WTC11 (cell line): ENCODE data around the gene TCEA2. TPM values are rescaled to one million over a fixed set of nuclear protein-coding genes. Genes with fewer than 3 reads are reported as not detected.

Source experiments
- ATAC-seq: fragments of 200-7000 bp; cut with Tn5 transposase; 2 replicates; pipeline ENCODE4 v1.10.0; 2021; ENCODE audit warnings: mild to moderate bottlenecking, moderate library complexity
- CTCF ChIA-PET: fragments of 300-600 bp; sonication (Branson Sonifier 250); formaldehyde crosslinking; loops from one replicate; lab custom pipeline; 2021; ENCODE audit warnings: antibody characterized with exemption; lab: Charles Lee
- POLR2A ChIA-PET: fragments of 350-600 bp; sonication (Branson Sonifier 250); formaldehyde crosslinking; loops from one replicate; lab custom pipeline; 2021; ENCODE audit warnings: antibody characterized with exemption; lab: Charles Lee
- DNase-seq: peaks from one replicate; pipeline ENCODE4 v3.0.0; 2021; ENCODE audit warnings: low spot score
- H3K27ac Mint-ChIP-seq: 2 replicates; pipeline ENCODE4 v1.8.0; 2021; ENCODE audit warnings: mixed read lengths
- H3K27me3 Mint-ChIP-seq: 2 replicates; pipeline ENCODE4 v1.8.0; 2021; ENCODE audit warnings: low read depth, mild to moderate bottlenecking, moderate library complexity, mixed read lengths
- H3K36me3 Mint-ChIP-seq: 2 replicates; pipeline ENCODE4 v1.8.0; 2021; ENCODE audit warnings: mixed read lengths
- H3K4me1 Mint-ChIP-seq: 2 replicates; pipeline ENCODE4 v1.8.0; 2022; ENCODE audit warnings: mixed read lengths
- H3K4me3 Mint-ChIP-seq: 2 replicates; pipeline ENCODE4 v1.8.0; 2021; ENCODE audit warnings: mild to moderate bottlenecking, moderate library complexity, mixed read lengths
- H3K9me3 Mint-ChIP-seq: 2 replicates; pipeline ENCODE4 v1.8.0; 2021; ENCODE audit warnings: mixed read lengths
- ATF1 ChIP-seq: sonication (generic); formaldehyde crosslinking; IDR thresholded peaks from 2 replicates; pipeline ENCODE4 v1.8.1; 2023; ENCODE audit warnings: mild to moderate bottlenecking, moderate library complexity, missing genetic modification reagents
- CBFB ChIP-seq: sonication (generic); formaldehyde crosslinking; IDR thresholded peaks from 2 replicates; pipeline ENCODE4 v1.8.1; 2022; ENCODE audit warnings: mild to moderate bottlenecking, low read depth, missing genetic modification reagents
- CTCF ChIP-seq: fragments of 200-600 bp; IDR thresholded peaks from 2 replicates; pipeline ENCODE4 v1.8.0; 2022; ENCODE audit warnings: antibody characterized with exemption
- KAT7 ChIP-seq: sonication (generic); formaldehyde crosslinking; IDR thresholded peaks from 2 replicates; pipeline ENCODE4 v1.8.1; 2023; ENCODE audit warnings: missing genetic modification reagents, mild to moderate bottlenecking, borderline replicate concordance
- NR2C2 ChIP-seq: sonication (generic); formaldehyde crosslinking; IDR thresholded peaks from 2 replicates; pipeline ENCODE4 v1.8.0; 2022; ENCODE audit warnings: mild to moderate bottlenecking, missing genetic modification reagents
- NR3C1 ChIP-seq: sonication (generic); formaldehyde crosslinking; conservative IDR thresholded peaks from 2 replicates; pipeline ENCODE4 v1.8.1; 2023; ENCODE audit warnings: low read depth, mild to moderate bottlenecking, missing genetic modification reagents
- PRDM15 ChIP-seq: sonication (generic); formaldehyde crosslinking; IDR thresholded peaks from 2 replicates; pipeline ENCODE4 v1.8.0; 2022; ENCODE audit warnings: missing genetic modification reagents
- STAT6 ChIP-seq: sonication (generic); formaldehyde crosslinking; conservative IDR thresholded peaks from 2 replicates; pipeline ENCODE4 v1.8.1; 2023; ENCODE audit warnings: mild to moderate bottlenecking, low read depth, missing genetic modification reagents, moderate library complexity
- ZMAT4 ChIP-seq: fragments of 250-450 bp; sonication (Bioruptor Pico); IDR thresholded peaks from 2 replicates; pipeline ENCODE4 v1.9.0; 2021; ENCODE audit warnings: mild to moderate bottlenecking
- ZNF138 ChIP-seq: sonication (generic); formaldehyde crosslinking; conservative IDR thresholded peaks from 2 replicates; pipeline ENCODE4 v1.8.1; 2022; ENCODE audit warnings: mild to moderate bottlenecking, moderate library complexity, missing genetic modification reagents
- ZNF263 ChIP-seq: sonication (generic); formaldehyde crosslinking; IDR thresholded peaks from 2 replicates; pipeline ENCODE4 v1.8.1; 2022; ENCODE audit warnings: low read depth, mild to moderate bottlenecking, moderate library complexity, missing genetic modification reagents
- ZNF423 ChIP-seq: fragments of 250-450 bp; sonication (Bioruptor Pico); IDR thresholded peaks from 2 replicates; pipeline ENCODE4 v2.1.2; 2022; ENCODE audit warnings: mild to moderate bottlenecking, moderate library complexity
- total RNA-seq: library from RNA; stranded (reverse); gene quantifications from 3 replicates; pipeline ENCODE4 v1.2.3, GENCODE V29; 2021
- TF ChIP-seq, protein P1 (sequence below): sonication (generic); formaldehyde crosslinking; IDR thresholded peaks from 2 replicates; pipeline ENCODE4 v1.8.0; 2023; ENCODE audit warnings: missing genetic modification reagents

The TCEA2 gene
- total RNA-seq, 1 experiment from 2014 or later = 55.8 TPM

GRCh38 chr20:64051561-64052325, 11.3 kb upstream of the TCEA2 start (continued):
- no peak for TF ChIP-seq CTCF
- TF ChIP-seq NR3C1 (CRISPR knock-in tag) = no peak
- TF ChIP-seq, protein P1, sequence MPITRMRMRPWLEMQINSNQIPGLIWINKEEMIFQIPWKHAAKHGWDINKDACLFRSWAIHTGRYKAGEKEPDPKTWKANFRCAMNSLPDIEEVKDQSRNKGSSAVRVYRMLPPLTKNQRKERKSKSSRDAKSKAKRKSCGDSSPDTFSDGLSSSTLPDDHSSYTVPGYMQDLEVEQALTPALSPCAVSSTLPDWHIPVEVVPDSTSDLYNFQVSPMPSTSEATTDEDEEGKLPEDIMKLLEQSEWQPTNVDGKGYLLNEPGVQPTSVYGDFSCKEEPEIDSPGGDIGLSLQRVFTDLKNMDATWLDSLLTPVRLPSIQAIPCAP (CRISPR knock-in tag) = no peak
- TF ChIP-seq ZNF138 (CRISPR knock-in tag) = no peak
- no peak for TF ChIP-seq PRDM15 (CRISPR knock-in tag)
- TF ChIP-seq, all 79 proteins: peak for 0

DNA sequence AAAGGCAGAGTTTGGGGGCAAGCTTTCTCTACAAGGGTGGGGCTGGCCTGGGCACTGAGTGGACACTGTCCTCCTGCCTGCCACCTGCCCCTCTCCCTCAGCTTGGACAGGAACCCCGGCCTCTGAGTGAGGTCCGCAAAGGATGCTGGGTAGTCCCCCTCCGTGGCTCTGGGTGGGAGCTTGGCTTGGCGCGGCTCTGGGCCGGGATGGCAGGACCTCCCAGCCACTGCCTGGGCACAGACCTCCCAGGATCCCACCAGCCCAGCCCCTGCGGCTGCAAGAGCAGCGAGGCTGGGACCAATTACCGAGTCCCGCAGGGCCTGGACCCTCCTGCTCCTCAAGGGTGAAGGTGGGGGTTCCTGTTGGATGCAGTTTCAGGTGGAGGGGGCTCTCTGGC, 10.7 kb upstream of the TCEA2 start:
- DNase-seq = no peak
- H3K27me3 Mint-ChIP-seq = peaks cover 37% of the 10 kb centered on the region
- no peak overlapping the region for H3K4me3 Mint-ChIP-seq
- no peak for TF ChIP-seq KAT7
- TF ChIP-seq CBFB (CRISPR knock-in tag) = no peak
- TF ChIP-seq, protein P1 (CRISPR knock-in tag) = no peak
- no peak for TF ChIP-seq ATF1 (CRISPR knock-in tag)
- TF ChIP-seq ZNF263 (CRISPR knock-in tag) = no peak
- no peak for TF ChIP-seq STAT6
- no peak for TF ChIP-seq ZMAT4 (CRISPR knock-in tag)
- no peak for TF ChIP-seq NR2C2 (CRISPR knock-in tag)
- TF ChIP-seq ZNF423 (CRISPR knock-in tag) = no peak
- CTCF ChIA-PET = interaction anchor here (1.9 to 3.4 kb wide), 4 partner anchors 12 to 72 kb away, joined by 6 to 53 read pairs (median 18); partner anchors contain the start of genes LKAAEAR1, PRPF6 and SAMD10
- H3K9me3 Mint-ChIP-seq = no peaks in the 10 kb centered on the region
- no peaks in the 10 kb centered on the region for H3K36me3 Mint-ChIP-seq
- H3K27ac Mint-ChIP-seq = no peak overlapping the region
- no peak for ATAC-seq
- POLR2A ChIA-PET = no interaction called here
- peaks cover 16% of the 10 kb centered on the region for H3K4me1 Mint-ChIP-seq
